Adrenal gland (tissue), 5 donors: ENCODE measurements around the gene IL6.

ENCODE experiments used
- POLR2A ChIP-seq, 2 donors: fragments of 450-650 bp; IDR thresholded peaks; one replicate each; pipeline ENCODE4 v1.6.1; 2017; ENCODE audit warnings: antibody characterized with exemption in 2 of 2, mild to moderate bottlenecking in 2 of 2, moderate library complexity in 1 of 2
- TF ChIP-seq, protein P1 (sequence below), 6 experiments: fragments of 450-650 bp in 4 of 6; fragments of 200-600 bp in 2 of 6; sonication (generic) in 1 of 6; IDR thresholded peaks; 1 replicate in 5 of 6; 2 replicates in 1 of 6; pipeline versions ENCODE4 v1.5.1 to v1.8.0; 2016 to 2021; ENCODE audit warnings: antibody characterized with exemption in 6 of 6, mild to moderate bottlenecking in 2 of 6, moderate library complexity in 1 of 6
- donor health status: DM: no; HTN: no; CAD: no.

GRCh38 chr7:22681312-22681711 lies 45.7 kb upstream of the IL6 start:
- TF ChIP-seq, protein P1, sequence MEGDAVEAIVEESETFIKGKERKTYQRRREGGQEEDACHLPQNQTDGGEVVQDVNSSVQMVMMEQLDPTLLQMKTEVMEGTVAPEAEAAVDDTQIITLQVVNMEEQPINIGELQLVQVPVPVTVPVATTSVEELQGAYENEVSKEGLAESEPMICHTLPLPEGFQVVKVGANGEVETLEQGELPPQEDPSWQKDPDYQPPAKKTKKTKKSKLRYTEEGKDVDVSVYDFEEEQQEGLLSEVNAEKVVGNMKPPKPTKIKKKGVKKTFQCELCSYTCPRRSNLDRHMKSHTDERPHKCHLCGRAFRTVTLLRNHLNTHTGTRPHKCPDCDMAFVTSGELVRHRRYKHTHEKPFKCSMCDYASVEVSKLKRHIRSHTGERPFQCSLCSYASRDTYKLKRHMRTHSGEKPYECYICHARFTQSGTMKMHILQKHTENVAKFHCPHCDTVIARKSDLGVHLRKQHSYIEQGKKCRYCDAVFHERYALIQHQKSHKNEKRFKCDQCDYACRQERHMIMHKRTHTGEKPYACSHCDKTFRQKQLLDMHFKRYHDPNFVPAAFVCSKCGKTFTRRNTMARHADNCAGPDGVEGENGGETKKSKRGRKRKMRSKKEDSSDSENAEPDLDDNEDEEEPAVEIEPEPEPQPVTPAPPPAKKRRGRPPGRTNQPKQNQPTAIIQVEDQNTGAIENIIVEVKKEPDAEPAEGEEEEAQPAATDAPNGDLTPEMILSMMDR (IDR thresholded peaks at IDR 0.05) = no peak
- no peak for TF ChIP-seq POLR2A (IDR thresholded peaks at IDR 0.05)
